Activated CD8-positive, alpha-beta memory T cell treated with anti-CD3 and anti-CD28 coated beads, Interleukin-2, amount 50 U/mL, for 48 hours (primary cell): Measurements from ENCODE around the gene KCNIP4.
"Not testable (repeated sequence)": the region's sequence is repeated elsewhere in the genome, so short reads cannot be mapped to it uniquely, and the experiment has no call there.

Experiments
- DNase-seq: peaks from one replicate; pipeline ENCODE4 v3.0.0-alpha.2; 2020

KCNIP4 gene

DNA sequence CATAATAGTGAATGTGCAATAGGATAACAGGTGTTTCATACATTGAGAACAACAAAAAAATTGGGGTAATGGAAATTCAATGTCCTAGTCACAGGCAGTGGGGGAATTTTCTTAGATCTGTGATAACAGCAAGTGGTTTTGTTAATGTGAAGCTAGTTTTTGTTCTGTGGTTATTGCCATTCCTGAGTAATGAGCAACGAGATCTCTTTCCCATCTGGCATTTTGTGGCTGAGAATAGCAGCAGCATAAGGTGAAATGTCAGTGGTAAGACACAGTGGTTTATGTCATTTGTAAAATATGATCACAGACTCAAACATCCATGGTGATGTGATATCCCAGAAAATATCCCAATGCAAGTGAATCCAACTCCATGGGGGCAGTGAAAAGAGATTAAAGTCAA is 497.5 kb downstream of the KCNIP4 start:
- no peak for DNase-seq

DNA sequence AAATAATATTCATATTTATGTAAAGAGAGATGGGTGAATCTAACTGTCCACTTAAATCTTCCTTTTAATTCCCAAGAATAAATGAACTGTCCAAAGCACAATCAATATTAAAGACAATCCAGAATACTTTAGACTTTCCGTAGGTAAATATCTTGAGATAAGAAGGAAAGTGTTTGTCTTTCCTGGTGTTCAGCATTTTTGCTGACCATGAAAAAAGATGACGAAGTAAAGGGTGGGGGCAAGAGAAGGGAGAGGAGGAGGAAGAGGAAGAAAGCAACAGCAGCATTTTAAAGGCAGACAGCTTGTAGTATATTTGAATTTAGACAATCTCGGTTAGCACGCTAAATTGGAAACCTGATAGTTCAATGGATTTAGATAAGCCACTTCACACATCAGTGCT is 498.2 kb downstream of the KCNIP4 start:
- DNase-seq, result no peak

DNA sequence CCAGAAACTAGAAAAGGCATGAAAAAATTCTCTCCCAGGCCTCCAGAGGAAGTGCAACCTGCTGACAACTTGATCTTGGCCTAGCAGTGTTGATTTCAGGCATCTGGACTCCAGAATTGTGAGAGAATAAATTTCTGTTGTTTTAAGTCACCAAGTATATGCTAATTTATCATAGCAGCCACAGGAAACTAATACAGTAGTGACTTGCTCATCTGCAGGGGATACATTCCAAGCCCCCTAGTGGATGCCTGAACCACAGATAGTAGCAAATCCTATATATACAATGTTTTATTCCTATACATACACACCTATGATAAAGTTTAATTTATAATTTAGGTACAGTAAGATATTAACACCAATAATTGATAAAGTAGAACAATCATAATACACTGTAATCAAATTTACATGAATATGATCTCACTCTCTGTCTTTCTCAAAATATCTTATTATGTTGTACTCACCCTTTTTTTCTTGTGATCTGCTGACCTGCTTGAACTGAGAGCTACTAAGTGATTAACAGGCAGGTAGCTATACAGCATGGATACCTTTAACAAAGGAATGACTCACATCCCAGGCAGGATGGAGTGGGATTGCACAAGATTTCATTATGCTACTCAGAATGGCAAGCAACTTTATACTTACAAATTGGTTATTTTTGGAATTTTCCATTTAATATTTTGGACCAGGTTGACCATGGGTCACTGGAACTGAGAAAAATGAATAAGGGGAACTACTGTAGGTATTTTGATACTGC is 501.1 kb downstream of the KCNIP4 start:
- DNase-seq, result no peak

DNA sequence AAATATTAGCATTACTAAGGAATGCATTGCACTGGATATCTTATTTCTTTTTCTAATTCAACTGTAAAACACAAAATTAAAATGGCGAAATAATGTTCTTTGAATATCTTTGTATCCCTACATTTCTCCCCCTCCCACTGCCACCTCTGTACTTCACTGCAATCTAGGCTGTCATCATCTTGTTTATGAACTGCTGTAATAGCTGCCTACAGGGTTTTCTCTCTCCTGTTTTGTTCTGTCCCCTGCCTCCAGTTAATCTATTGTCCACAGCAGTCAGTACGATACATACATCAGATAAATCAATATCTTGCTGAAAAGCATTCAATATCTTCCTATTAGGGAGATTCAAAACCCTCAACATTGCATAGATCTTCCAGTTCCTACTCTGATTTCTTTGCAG is 528.4 kb downstream of the KCNIP4 start:
- DNase-seq, result no peak

DNA sequence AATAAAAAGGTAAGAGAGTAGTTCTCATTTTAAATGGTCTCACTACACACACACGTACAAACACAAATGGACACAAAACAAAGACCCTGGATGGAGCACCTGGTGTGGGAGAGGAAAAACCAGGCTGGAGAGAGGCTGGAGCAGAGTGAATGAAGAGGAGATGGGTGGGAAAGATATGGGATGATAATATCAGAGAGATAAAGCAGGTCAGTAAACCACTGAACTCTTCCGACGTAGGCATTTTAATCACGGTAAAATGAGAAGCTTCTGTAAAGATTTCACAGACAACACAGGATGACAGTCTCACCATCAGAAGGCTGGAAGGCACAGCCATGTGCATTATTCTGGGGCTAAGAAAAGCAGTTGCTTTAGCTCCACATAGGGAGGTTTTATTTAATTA is 532.8 kb downstream of the KCNIP4 start:
- DNase-seq, result no peak

DNA sequence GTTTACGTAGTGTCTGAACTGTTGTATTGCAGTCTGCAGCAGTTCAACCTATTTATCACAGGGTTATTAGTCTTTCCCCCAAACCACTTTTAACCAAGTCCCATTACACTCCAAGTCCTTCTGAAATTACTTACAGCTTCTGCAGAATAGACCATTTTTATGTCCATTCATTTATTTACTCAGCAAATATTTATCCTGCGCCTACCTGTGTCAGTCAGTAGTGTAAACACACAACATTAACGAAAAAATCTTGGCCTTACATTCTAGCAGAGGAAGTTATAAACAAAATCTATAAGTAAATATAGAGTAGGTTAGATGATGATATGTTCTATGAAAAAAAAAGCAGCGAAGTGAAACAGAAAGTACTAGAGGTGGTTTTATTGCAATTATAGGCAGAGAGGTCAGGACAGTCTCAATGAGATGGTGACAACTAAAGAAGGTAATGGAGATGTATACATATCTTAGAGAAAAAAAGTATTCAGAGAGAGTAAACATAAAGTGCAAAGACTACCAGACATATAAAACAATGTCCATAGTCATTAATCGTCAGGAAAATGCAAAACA is 534.7 kb downstream of the KCNIP4 start:
- DNase-seq, result no peak

DNA sequence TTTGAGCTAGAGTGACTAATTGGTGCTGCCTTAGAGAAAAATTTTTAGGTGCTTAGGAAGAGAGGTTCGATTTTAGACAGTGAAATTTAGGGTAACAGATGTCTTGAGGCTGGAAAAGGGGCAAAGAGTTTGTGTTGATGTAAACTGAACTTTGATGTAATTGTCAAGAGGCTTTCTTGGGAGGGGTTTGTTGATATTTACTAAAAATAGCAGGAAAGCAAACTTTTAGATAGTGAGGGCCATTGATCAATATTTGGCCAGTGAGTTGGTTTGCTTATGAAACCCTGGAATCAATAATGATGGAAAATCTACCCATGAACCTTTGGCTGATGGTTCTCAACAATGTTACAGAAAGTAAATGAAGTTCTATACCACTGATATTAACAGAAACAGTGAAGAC is 537.5 kb downstream of the KCNIP4 start:
- no peak for DNase-seq

DNA sequence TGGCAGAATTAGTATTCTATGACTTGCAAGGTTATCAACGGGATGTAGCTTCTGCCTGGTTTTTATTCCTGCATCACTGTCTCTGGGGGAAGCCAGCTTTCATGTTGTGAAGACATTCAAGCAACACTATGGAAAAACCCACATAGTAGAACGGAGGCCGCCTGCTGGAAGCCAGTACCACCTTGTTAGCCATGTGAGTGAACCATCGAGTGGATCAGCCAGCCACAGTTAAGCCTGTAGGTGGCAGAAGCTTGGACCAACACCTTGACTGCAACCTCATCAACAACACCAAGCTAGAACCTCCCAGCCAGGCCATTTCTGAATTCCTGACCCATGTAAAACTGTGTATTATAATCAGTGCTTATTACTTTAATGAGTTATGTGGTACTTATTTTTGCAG is 538.2 kb downstream of the KCNIP4 start:
- no peak for DNase-seq

DNA sequence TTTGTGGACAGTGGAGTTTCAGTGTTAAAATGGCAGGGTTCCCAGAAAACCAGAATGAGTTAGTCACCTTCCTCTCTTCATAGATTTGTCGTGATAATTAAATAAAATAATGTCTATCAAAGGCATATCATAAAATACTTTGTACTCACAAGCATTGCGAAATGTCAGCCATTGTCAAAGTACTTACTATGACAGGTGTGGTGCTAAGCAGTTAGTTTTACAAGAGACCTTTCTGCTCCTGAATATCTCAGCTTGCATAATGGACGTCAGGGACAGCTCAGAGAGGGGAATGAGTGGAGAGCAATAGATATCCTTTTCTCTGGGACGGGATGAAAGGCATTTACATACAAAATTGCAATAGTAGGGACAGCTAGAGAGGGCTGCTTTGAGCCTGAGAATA is 560.9 kb downstream of the KCNIP4 start:
- DNase-seq, result no peak

DNA sequence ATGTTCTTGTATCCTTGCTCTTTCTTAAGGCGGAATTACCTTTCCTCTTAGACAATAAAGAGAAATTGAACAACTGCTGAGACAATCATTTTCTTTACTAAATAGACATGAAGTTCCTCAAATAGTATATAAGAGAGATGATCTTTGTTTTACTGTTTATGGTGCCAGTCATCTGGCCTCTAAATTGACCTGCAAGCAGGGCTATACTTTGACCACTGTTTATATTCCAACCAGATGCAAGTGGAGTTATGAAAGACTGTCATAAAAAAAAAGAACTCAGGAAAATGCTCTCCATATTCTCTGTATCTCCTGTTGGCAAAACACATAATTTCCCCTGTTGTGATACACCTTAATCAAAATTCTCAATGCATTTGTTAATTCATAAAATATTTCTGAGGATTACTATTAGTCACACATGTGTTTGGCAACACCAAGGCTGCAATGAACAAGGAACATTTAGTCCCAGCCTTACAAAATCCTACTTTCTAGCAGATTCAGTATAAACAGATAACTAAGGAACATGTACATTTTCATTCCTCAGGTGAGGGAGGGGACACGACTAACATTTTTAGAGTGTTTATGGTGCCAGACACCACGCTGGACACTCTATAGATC is 562.3 kb downstream of the KCNIP4 start:
- DNase-seq, result no peak

DNA sequence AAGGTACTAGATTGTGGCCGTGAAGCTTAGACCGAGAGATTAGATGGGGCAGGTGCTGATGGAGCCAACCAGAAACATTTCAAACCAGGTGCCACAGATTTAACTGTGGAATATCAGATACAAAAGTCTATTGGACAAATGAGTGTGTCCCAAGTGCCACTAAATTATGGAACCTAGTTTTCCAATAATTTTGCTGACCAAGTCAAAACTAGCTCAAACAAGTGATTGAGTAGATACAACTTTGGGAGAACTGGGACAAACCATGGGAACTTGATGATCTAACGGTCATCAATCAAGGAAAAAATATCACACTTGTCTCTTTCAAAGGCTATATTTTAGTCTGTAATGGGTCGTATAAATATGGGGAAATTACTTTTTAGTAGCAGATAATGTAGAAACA is 562.9 kb downstream of the KCNIP4 start:
- DNase-seq, result no peak

DNA sequence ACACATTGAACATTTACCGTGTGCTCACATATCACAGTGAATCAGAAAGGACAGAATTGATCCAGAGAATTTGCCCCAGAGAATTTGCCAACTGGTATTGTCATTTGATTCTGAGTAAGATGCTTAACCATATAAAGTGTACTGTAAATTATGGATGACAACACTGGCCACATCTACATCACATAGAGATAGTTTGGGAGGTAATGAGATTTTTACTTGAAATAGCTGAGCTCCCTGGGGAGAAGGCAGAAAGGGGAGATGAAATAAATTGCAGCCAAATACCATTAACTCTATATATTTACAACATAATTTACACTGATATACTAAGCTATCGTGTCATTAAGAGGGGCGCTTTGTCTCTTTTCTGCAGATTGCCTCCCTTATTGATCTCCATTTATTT is 564.0 kb downstream of the KCNIP4 start:
- no peak for DNase-seq

DNA sequence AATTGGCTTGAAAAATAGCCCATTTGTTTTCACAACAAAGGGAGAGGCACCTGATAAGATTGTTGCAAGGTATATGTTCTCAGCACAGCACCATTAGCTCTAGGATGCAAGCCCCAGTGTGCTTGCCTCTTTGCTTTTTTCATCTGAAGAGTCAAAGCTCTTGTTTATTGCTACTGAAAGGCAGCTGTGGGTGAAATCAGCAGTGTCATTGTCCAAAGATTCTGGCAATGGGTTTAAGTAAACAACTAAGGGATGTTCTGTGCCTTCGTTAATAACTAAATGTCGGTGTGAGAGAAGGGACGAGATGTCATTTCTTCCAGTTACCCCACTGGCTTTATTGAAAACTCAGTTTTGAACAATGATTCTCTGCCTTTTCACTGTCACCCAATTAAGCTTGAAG is 567.7 kb downstream of the KCNIP4 start:
- DNase-seq, result no peak

DNA sequence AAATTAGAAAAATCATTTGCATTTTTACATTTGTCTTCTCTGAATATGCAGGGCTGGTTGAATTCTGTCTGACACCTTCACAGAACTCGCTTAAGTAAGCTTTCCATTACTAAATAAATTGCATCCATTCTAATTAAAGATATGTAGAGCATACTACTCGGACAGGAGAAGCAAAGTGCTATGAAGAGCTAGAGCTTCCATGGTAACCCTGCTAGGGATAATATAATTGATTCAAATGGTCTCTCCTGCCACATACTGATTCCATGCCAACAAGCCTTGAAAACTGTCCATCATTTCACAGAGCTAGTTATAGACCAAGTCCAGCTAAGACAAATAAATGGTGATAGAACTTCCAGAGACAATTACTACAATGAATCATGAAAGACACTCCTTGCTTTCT is 571.5 kb downstream of the KCNIP4 start:
- DNase-seq, result no peak

DNA sequence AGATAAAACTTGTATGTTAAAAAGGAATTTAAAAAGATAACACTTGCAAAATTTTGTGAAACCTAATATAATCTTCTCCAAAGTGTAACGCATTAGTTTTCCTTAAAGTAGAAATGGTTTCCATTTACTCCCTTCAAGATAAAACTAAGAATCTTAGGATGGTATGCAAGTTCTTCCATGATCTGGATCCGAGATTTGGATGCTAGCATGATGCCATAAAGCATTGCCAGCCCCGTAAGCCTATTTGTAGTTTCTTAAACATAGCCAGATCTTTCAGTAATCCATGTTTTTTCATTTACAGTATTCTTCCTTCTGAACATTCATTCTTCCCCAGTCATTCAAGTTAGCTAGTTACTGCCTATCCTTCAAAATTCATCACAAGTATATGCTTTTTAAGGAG is 572.4 kb downstream of the KCNIP4 start:
- no peak for DNase-seq

DNA sequence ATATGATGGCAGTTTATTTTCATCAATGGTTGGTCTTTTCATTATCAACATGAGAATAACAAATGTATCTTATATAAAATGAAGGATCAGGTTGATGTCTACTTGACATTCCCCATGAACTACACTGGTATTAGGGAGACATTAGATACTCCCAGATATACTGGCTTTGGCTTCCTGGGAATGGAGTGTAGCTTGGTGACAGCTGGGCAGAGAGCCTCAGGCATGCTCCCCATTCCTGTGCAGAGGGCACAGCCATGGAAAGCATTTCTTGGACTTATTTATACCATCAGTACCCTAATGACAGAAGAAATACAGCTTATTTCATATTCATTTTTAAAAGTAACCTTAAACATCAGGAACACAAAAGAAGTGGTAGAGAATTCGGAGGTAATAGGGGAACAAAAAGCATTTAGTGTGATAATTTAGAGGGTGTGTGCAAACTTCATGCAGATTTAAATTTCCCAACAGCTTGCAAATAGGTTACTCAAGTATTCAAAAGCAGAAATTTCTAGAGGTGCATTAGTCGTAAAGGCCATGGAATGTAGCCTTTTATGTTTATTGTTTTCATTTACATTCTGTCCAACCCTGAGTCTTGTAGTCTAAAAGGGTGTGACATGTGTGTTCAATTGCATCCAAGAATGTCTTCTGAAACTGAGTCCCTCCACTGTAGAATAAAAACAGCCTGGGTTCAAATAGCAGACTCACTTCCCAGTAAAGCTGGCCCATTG is 573.8 kb downstream of the KCNIP4 start:
- DNase-seq, result no peak

DNA sequence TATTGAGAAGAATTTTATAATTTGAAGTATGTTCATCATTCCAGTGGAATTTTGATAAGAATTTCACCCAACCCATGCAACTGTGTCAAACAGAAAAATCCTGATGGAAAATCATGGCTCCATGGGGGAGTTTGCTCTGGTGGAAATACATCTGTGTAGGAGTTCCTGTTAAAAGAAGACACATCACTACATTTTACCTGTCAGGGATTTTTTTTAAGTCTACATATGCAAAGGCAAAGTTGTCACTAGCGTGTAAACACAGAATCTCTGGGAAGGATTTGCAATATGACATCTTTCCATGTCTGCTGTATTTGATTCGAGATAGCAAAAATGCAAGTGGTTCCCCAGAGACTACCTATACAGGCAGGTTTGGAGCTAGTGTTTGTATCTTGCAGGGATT is 581.0 kb downstream of the KCNIP4 start:
- DNase-seq, result no peak

DNA sequence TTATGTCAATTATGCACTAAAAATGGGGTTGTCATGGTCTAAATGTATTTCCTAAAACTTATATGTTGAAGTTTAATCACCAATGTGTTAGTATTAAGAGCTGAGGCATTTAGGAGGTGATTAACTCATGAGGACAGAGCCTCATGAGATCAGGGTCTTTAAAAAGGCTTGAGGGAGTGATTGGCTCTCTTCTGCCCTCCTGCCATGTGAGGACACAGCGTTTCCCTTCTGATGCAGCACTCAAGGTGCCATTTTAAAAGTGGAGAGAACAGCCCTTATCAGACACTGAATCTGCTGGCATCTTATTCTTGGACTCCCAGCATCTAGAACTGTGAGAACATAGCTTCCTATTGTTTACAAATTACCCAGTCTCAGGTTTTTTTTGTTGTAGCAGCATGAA is 581.7 kb downstream of the KCNIP4 start:
- DNase-seq, result no peak

DNA sequence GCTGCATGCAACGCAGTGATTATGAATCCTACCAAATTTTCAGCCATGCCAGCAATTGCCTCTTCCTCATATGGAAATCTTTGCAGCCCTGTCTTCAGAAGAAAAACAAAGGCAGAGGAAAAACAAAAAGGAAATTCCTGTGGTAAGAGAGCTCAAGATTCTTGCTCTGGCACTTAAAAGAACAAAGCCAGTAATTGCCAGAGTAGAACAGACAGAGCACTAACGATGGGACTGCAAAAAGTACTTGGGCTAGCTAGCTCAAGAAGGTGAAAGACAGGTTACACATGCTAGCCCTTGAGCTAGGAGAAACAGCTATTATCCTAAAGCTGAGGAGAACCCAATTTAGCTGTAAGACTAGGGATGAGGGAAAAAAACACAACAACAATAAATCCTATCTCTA is 582.3 kb downstream of the KCNIP4 start:
- no peak for DNase-seq

DNA sequence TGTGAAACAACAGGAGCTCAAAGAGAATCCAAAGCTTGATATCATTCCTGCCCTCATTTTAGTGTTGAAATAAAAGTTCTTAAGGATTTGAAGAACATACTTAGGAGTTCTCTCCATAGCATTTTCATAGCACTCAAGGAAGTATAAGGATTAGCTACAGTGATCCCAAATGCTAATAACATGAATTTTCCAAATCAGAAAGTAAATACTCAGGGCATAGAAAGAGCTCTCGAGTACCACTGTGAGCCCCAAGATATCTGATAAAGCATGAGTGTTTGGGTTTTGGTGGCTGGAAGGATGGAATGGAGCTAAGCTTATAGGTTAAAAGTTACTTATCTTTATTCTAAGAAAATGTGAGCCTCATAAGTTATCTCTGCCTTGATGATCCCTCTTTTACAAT is 584.9 kb downstream of the KCNIP4 start:
- no peak for DNase-seq

DNA sequence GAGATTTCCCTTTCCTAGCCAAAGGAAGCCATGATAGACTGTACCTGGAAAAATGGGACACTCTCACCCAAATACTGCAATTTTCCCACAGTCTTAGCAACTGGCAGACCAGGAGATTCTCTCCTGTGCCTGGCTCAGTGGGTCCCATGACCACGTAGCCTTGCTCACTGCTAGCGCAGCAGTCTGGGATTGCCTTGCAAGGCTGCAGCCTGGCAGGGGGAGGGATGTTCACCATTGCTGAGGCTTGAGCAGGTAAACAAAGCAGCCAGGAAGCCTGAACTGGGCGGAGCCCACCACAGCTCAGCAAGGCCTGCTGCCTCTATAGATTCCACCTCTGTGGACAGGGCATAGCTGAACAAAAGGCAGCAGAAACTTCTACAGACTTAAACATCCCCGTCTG is 596.2 kb downstream of the KCNIP4 start:
- not testable (repeated sequence) for DNase-seq

DNA sequence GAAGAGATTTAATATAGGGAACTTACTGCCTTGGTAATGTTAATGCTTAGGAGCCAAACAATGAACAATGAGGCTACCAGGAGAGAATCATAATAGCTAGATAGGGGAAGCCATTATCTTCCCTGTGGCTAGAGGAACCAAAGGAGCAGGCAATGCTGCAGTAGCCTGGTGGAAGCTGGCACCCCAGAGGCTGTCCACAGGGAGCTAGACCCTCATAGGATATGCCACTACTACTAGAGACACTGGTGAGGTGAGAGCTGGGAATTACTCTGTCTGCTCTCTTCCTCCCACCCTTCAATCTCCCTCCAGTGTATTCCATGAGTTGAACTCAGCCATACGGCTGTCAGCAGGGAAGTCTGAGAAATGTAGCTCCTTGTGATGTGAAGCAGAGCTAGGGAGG is 601.4 kb downstream of the KCNIP4 start:
- no peak for DNase-seq

DNA sequence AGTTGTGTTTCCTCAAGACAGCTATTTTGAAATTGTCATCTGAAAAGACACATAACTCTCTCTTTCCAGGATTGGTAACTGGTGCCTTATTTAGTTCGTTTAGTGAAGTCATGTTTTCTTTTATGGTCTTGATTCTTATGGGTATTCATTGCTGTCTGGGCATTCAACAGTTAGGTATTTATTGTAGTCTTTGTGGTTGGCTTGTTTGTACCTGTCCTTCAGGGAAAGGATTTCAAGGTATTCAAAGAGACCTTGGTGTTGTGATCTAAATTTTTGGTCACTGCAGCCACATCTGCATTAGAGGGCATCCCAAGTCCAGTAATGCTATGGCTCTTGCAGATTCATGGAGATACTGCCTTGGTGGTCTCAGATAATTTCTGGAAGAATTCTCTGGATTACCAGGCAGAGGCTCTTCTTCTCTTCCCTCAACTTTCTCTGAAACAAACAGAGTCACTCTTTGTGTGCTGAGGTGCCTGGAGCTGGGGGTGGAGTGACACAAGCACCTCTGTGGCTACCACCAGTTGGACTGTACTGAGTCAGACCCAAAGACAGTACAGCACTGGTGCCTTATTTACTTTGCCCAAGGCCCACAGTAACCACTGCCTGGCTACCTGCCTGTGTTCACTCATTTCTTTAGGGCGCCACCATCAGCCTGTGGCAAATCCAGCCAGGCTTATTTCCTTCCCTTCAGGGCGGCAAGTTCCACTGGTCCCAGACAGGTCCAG is 620.4 kb downstream of the KCNIP4 start:
- no peak for DNase-seq
